ENCODE results near the gene NUP42. TPM values are rescaled to one million over a fixed set of nuclear protein-coding genes. Genes with fewer than 3 reads are reported as not detected.

The NUP42 gene
- total RNA-seq, 1 donor from 2014 or later: 36.9 TPM

Other genes with a start within 250 kb of the NUP42 start
- gene HYCC1, start 167.9 kb upstream of the NUP42 start, total RNA-seq: 78.5 and 79.8 TPM in 2 replicates
- 34.6 and 38.7 TPM in 2 replicates for gene KLHL7, start 76.3 kb upstream of the NUP42 start, total RNA-seq
- 0.82 and 0.91 TPM in 2 replicates for gene GPNMB, start 64.7 kb downstream of the NUP42 start, total RNA-seq
- gene MALSU1, start 117.3 kb downstream of the NUP42 start, total RNA-seq: 55.9 and 62.3 TPM in 2 replicates